GM18951 (cell line): ENCODE measurements around the gene RAB11A.
"Not testable (repeated sequence)": the region's sequence is repeated elsewhere in the genome, so short reads cannot be mapped to it uniquely, and the experiment has no call there.

Source experiments
- POLR2A ChIP-seq: IDR thresholded peaks from 4 replicates; pipeline ENCODE4 v1.6.1; 2011; ENCODE audit warnings: mild to moderate bottlenecking; ENCODE audit not compliant: insufficient read length, insufficient read depth; ENCODE audit errors: extremely low read depth
- in situ Hi-C: fragments of 300-500 bp; cut with MboI; formaldehyde crosslinking; loops from one replicate; pipeline ENCODE4 v1.12.0; 2022; ENCODE audit warnings: low sequenced_read_pairs, mixed read lengths, inconsistent platforms; ENCODE audit not compliant: unreplicated experiment

Gene RAB11A

GRCh38 chr15:65868546-65869125 is 655 bp upstream of the RAB11A start:
- TF ChIP-seq POLR2A: no peak
- in situ Hi-C loops: no loop called here

GRCh38 chr15:65869954-65870871 is 922 bp downstream of the RAB11A start:
- in situ Hi-C loops: no loop called here
- TF ChIP-seq POLR2A: no peak

GRCh38 chr15:65870889-65871533 is 1.7 kb downstream of the RAB11A start:
- in situ Hi-C loops: no loop called here

GRCh38 chr15:65871886-65872285 is 2.6 kb downstream of the RAB11A start:
- in situ Hi-C loops: not testable (repeated sequence)

More at GRCh38 chr15:65870889-65871533, 1.7 kb downstream of the RAB11A start:
- peak; percentile 40 for TF ChIP-seq POLR2A

GRCh38 chr15:65872596-65872995 is 3.3 kb downstream of the RAB11A start:
- in situ Hi-C loops: not testable (repeated sequence)

GRCh38 chr15:65873256-65873655 is 4.0 kb downstream of the RAB11A start:
- no peak for TF ChIP-seq POLR2A
- in situ Hi-C loops: no loop called here

GRCh38 chr15:65875458-65875857 is 6.2 kb downstream of the RAB11A start:
- TF ChIP-seq POLR2A: no peak
- in situ Hi-C loops: no loop called here

GRCh38 chr15:65877749-65878148 is 8.5 kb downstream of the RAB11A start:
- TF ChIP-seq POLR2A: no peak
- in situ Hi-C loops: no loop called here

GRCh38 chr15:65881766-65882434 is 12.6 kb downstream of the RAB11A start:
- in situ Hi-C loops: no loop called here
- TF ChIP-seq POLR2A: no peak

- in situ Hi-C loops: no loop called here
- TF ChIP-seq POLR2A: no peak
Observed at GRCh38 chr15:65883571-65883970, 14.3 kb downstream of the RAB11A start.

GRCh38 chr15:65884511-65884910 is 15.2 kb downstream of the RAB11A start:
- in situ Hi-C loops: no loop called here
- no peak for TF ChIP-seq POLR2A

GRCh38 chr15:65885668-65886218 is 16.5 kb downstream of the RAB11A start:
- no peak for TF ChIP-seq POLR2A
- in situ Hi-C loops: no loop called here

GRCh38 chr15:65887565-65887964 is 18.3 kb downstream of the RAB11A start:
- in situ Hi-C loops: no loop called here
- no peak for TF ChIP-seq POLR2A

GRCh38 chr15:65888981-65889380 is 19.7 kb downstream of the RAB11A start:
- in situ Hi-C loops: no loop called here
- TF ChIP-seq POLR2A: no peak
